ENCODE measurements around the gene COG3.

COG3 gene

GRCh38 chr13:45448965-45449559 lies 15.7 kb upstream of the COG3 start:
- peaks cover 6% of the 10 kb centered on the region for H3K4me1 ChIP-seq (ENCODE audit: control insufficient read depth, insufficient read depth, low read length)
- H3K9ac ChIP-seq (ENCODE audit: low read depth, low read length): no peak overlapping the region

GRCh38 chr13:45451282-45451681 lies 13.5 kb upstream of the COG3 start:
- Histone ChIP-seq H3K9me3 (ENCODE audit: control insufficient read depth, insufficient read depth, low read length) (no peaks in the 10 kb centered on the region), H3K36me3 (ENCODE audit: control insufficient read depth, insufficient read depth, low read length) (no peaks in the 10 kb centered on the region), H3K4me1 (ENCODE audit: control insufficient read depth, insufficient read depth, low read length) (peaks cover 6% of the 10 kb centered on the region), H3K4me3 (ENCODE audit: low read depth, low read length) (no peak overlapping the region), H3K27ac (ENCODE audit: low read depth, low read length) (no peak overlapping the region), H3K27me3 (ENCODE audit: control insufficient read depth, insufficient read depth, low read length) (no peaks in the 10 kb centered on the region), H3K9ac (ENCODE audit: low read depth, low read length) (no peak overlapping the region)

More at GRCh38 chr13:45448965-45449559, 15.7 kb upstream of the COG3 start:
- no peak overlapping the region for H3K27ac ChIP-seq (ENCODE audit: low read depth, low read length)
- no peak overlapping the region for H3K4me3 ChIP-seq (ENCODE audit: low read depth, low read length)
- H3K36me3 ChIP-seq (ENCODE audit: control insufficient read depth, insufficient read depth, low read length): no peaks in the 10 kb centered on the region
- H3K27me3 ChIP-seq (ENCODE audit: control insufficient read depth, insufficient read depth, low read length): no peaks in the 10 kb centered on the region
- H3K9me3 ChIP-seq (ENCODE audit: control insufficient read depth, insufficient read depth, low read length): no peaks in the 10 kb centered on the region

- H3K4me3 ChIP-seq (ENCODE audit: low read depth, low read length): no peak overlapping the region
- no peaks in the 10 kb centered on the region for H3K27me3 ChIP-seq (ENCODE audit: control insufficient read depth, insufficient read depth, low read length)
- H3K4me1 ChIP-seq (ENCODE audit: control insufficient read depth, insufficient read depth, low read length): no peaks in the 10 kb centered on the region; the same call in 1 of the 2 replicates
These were observed 10.5 kb upstream of the COG3 start for GRCh38 chr13:45454204-45454603.

GRCh38 chr13:45456196-45456972 lies 8.4 kb upstream of the COG3 start:
- no peak overlapping the region for H3K9ac ChIP-seq (ENCODE audit: low read depth, low read length)
- H3K27ac ChIP-seq (ENCODE audit: low read depth, low read length): no peak overlapping the region
- no peak overlapping the region for H3K4me3 ChIP-seq (ENCODE audit: low read depth, low read length)
- H3K27me3 ChIP-seq (ENCODE audit: control insufficient read depth, insufficient read depth, low read length): peaks cover 3% of the 10 kb centered on the region; the same call in 1 of the 2 replicates
- H3K36me3 ChIP-seq (ENCODE audit: control insufficient read depth, insufficient read depth, low read length): no peaks in the 10 kb centered on the region
- no peaks in the 10 kb centered on the region for H3K9me3 ChIP-seq (ENCODE audit: control insufficient read depth, insufficient read depth, low read length)
- no peaks in the 10 kb centered on the region; the same call in 1 of the 2 replicates for H3K4me1 ChIP-seq (ENCODE audit: control insufficient read depth, insufficient read depth, low read length)

More at GRCh38 chr13:45454204-45454603, 10.5 kb upstream of the COG3 start:
- H3K36me3 ChIP-seq (ENCODE audit: control insufficient read depth, insufficient read depth, low read length): no peaks in the 10 kb centered on the region
- no peak overlapping the region for H3K27ac ChIP-seq (ENCODE audit: low read depth, low read length)
- H3K9ac ChIP-seq (ENCODE audit: low read depth, low read length): no peak overlapping the region
- no peaks in the 10 kb centered on the region for H3K9me3 ChIP-seq (ENCODE audit: control insufficient read depth, insufficient read depth, low read length)

- Histone ChIP-seq H3K9me3 (ENCODE audit: control insufficient read depth, insufficient read depth, low read length) (no peaks in the 10 kb centered on the region), H3K9ac (ENCODE audit: low read depth, low read length) (peak overlapping the region; percentile 93; the same call in 1 of the 2 replicates), H3K27ac (ENCODE audit: low read depth, low read length) (peak overlapping the region; percentile 95), H3K36me3 (ENCODE audit: control insufficient read depth, insufficient read depth, low read length) (peaks cover 7% of the 10 kb centered on the region; the same call in 1 of the 2 replicates), H3K27me3 (ENCODE audit: control insufficient read depth, insufficient read depth, low read length) (peaks cover 4% of the 10 kb centered on the region; the same call in 1 of the 2 replicates), H3K4me1 (ENCODE audit: control insufficient read depth, insufficient read depth, low read length) (0 out of 2 replicates have a peak, but pooled peaks cover 6% of the 10 kb centered on the region), H3K4me3 (ENCODE audit: low read depth, low read length) (peak overlapping the region; percentile 99)
These were observed 525 bp upstream of the COG3 start for GRCh38 chr13:45464141-45464686.

- Histone ChIP-seq H3K9me3 (ENCODE audit: control insufficient read depth, insufficient read depth, low read length) (no peaks in the 10 kb centered on the region), H3K27me3 (ENCODE audit: control insufficient read depth, insufficient read depth, low read length) (0 out of 2 replicates have a peak, but pooled peaks cover 1% of the 10 kb centered on the region), H3K4me3 (ENCODE audit: low read depth, low read length) (no peak overlapping the region), H3K27ac (ENCODE audit: low read depth, low read length) (no peak overlapping the region), H3K9ac (ENCODE audit: low read depth, low read length) (no peak overlapping the region), H3K36me3 (ENCODE audit: control insufficient read depth, insufficient read depth, low read length) (peaks cover 7% of the 10 kb centered on the region; the same call in 1 of the 2 replicates), H3K4me1 (ENCODE audit: control insufficient read depth, insufficient read depth, low read length) (0 out of 2 replicates have a peak, but pooled peaks cover 6% of the 10 kb centered on the region)
These were observed 1.6 kb downstream of the COG3 start for GRCh38 chr13:45466359-45466758.

GRCh38 chr13:45468635-45469034 lies 3.9 kb downstream of the COG3 start:
- Histone ChIP-seq H3K27ac (ENCODE audit: low read depth, low read length) (peak overlapping the region; percentile 8), H3K27me3 (ENCODE audit: control insufficient read depth, insufficient read depth, low read length) (no peaks in the 10 kb centered on the region), H3K9ac (ENCODE audit: low read depth, low read length) (no peak overlapping the region), H3K4me3 (ENCODE audit: low read depth, low read length) (no peak overlapping the region), H3K4me1 (ENCODE audit: control insufficient read depth, insufficient read depth, low read length) (peaks cover 7% of the 10 kb centered on the region; the same call in 1 of the 2 replicates), H3K9me3 (ENCODE audit: control insufficient read depth, insufficient read depth, low read length) (no peaks in the 10 kb centered on the region), H3K36me3 (ENCODE audit: control insufficient read depth, insufficient read depth, low read length) (peaks cover 7% of the 10 kb centered on the region; the same call in 1 of the 2 replicates)

GRCh38 chr13:45472171-45472705 lies 7.5 kb downstream of the COG3 start:
- Histone ChIP-seq H3K36me3 (ENCODE audit: control insufficient read depth, insufficient read depth, low read length) (peaks cover 13% of the 10 kb centered on the region), H3K9me3 (ENCODE audit: control insufficient read depth, insufficient read depth, low read length) (no peaks in the 10 kb centered on the region), H3K4me3 (ENCODE audit: low read depth, low read length) (no peak overlapping the region), H3K27ac (ENCODE audit: low read depth, low read length) (no peak overlapping the region), H3K4me1 (ENCODE audit: control insufficient read depth, insufficient read depth, low read length) (peaks cover 4% of the 10 kb centered on the region; the same call in 1 of the 2 replicates), H3K9ac (ENCODE audit: low read depth, low read length) (no peak overlapping the region), H3K27me3 (ENCODE audit: control insufficient read depth, insufficient read depth, low read length) (no peaks in the 10 kb centered on the region)

- Histone ChIP-seq H3K27me3 (ENCODE audit: control insufficient read depth, insufficient read depth, low read length) (no peaks in the 10 kb centered on the region), H3K27ac (ENCODE audit: low read depth, low read length) (no peak overlapping the region), H3K4me3 (ENCODE audit: low read depth, low read length) (no peak overlapping the region), H3K4me1 (ENCODE audit: control insufficient read depth, insufficient read depth, low read length) (peaks cover 4% of the 10 kb centered on the region; the same call in 1 of the 2 replicates), H3K9ac (ENCODE audit: low read depth, low read length) (no peak overlapping the region), H3K9me3 (ENCODE audit: control insufficient read depth, insufficient read depth, low read length) (no peaks in the 10 kb centered on the region), H3K36me3 (ENCODE audit: control insufficient read depth, insufficient read depth, low read length) (peaks cover 18% of the 10 kb centered on the region)
These were observed 8.9 kb downstream of the COG3 start for GRCh38 chr13:45473627-45474026.

GRCh38 chr13:45474584-45475454 lies 10.1 kb downstream of the COG3 start:
- no peaks in the 10 kb centered on the region for H3K9me3 ChIP-seq (ENCODE audit: control insufficient read depth, insufficient read depth, low read length)
- peaks cover 4% of the 10 kb centered on the region; the same call in 1 of the 2 replicates for H3K4me1 ChIP-seq (ENCODE audit: control insufficient read depth, insufficient read depth, low read length)
- no peak overlapping the region for H3K27ac ChIP-seq (ENCODE audit: low read depth, low read length)
- no peaks in the 10 kb centered on the region for H3K27me3 ChIP-seq (ENCODE audit: control insufficient read depth, insufficient read depth, low read length)
- H3K9ac ChIP-seq (ENCODE audit: low read depth, low read length): no peak overlapping the region
- no peak overlapping the region for H3K4me3 ChIP-seq (ENCODE audit: low read depth, low read length)
- H3K36me3 ChIP-seq (ENCODE audit: control insufficient read depth, insufficient read depth, low read length): peaks cover 30% of the 10 kb centered on the region
